ENCODE measurements around the gene RNF150.

Gene RNF150

GRCh38 chr4:141131723-141132071, 1.6 kb downstream of the RNF150 start:
- no peak for DNase-seq

GRCh38 chr4:141130947-141131605, 2.2 kb downstream of the RNF150 start:
- DNase-seq = no peak

GRCh38 chr4:141127884-141128283, 5.4 kb downstream of the RNF150 start:
- no peak for DNase-seq

- DNase-seq = peak; percentile 36
Observed at GRCh38 chr4:141126769-141127168, 6.5 kb downstream of the RNF150 start.

- DNase-seq = no peak
Observed at GRCh38 chr4:141124224-141124623, 9.0 kb downstream of the RNF150 start.

GRCh38 chr4:141121768-141122454, 11.4 kb downstream of the RNF150 start:
- no peak for DNase-seq

- DNase-seq = no peak
Observed at GRCh38 chr4:141121101-141121500, 12.2 kb downstream of the RNF150 start.

- no peak for DNase-seq
Observed at GRCh38 chr4:141120036-141120593, 13.2 kb downstream of the RNF150 start.

- no peak for DNase-seq
Observed at GRCh38 chr4:141119071-141119470, 14.2 kb downstream of the RNF150 start.

- DNase-seq = no peak
Observed at GRCh38 chr4:141118381-141118780, 14.9 kb downstream of the RNF150 start.

- no peak for DNase-seq
Observed at GRCh38 chr4:141117935-141118334, 15.3 kb downstream of the RNF150 start.

- no peak for DNase-seq
Observed at GRCh38 chr4:141109983-141110382, 23.3 kb downstream of the RNF150 start.

GRCh38 chr4:141107927-141108326, 25.3 kb downstream of the RNF150 start:
- no peak for DNase-seq

- DNase-seq = peak; percentile 15
Observed at GRCh38 chr4:141102367-141102766, 30.9 kb downstream of the RNF150 start.

- peak; percentile 59 for DNase-seq
Observed at GRCh38 chr4:141101511-141101910, 31.8 kb downstream of the RNF150 start.

- DNase-seq = no peak
Observed at GRCh38 chr4:141099326-141099725, 33.9 kb downstream of the RNF150 start.

GRCh38 chr4:141098163-141098562, 35.1 kb downstream of the RNF150 start:
- DNase-seq = no peak

GRCh38 chr4:141090473-141090872, 42.8 kb downstream of the RNF150 start:
- no peak for DNase-seq

GRCh38 chr4:141081921-141082395, 51.3 kb downstream of the RNF150 start:
- DNase-seq = no peak

- no peak for DNase-seq
Observed at GRCh38 chr4:141080668-141081067, 52.6 kb downstream of the RNF150 start.

- DNase-seq = no peak
Observed at GRCh38 chr4:141079393-141079930, 53.8 kb downstream of the RNF150 start.

- no peak for DNase-seq
Observed at GRCh38 chr4:141078871-141079270, 54.4 kb downstream of the RNF150 start.

GRCh38 chr4:141077611-141078225, 55.6 kb downstream of the RNF150 start:
- no peak for DNase-seq

GRCh38 chr4:141075553-141075952, 57.7 kb downstream of the RNF150 start:
- no peak for DNase-seq

Data from DMS53 (cell line).